HUES64 (cell line): ENCODE data around the gene SHISAL1.

Experiments
- H3K27ac ChIP-seq: 2 replicates; pipeline ENCODE4 v1.7.0; 2013; ENCODE audit warnings: low read depth, low read length, inconsistent platforms
- H3K27me3 ChIP-seq: 2 replicates; pipeline ENCODE4 v1.6.1; 2013; ENCODE audit warnings: mild to moderate bottlenecking, low read length; ENCODE audit not compliant: insufficient read depth
- H3K36me3 ChIP-seq: 2 replicates; pipeline ENCODE4 v1.6.1; 2013; ENCODE audit warnings: mild to moderate bottlenecking, low read length; ENCODE audit not compliant: insufficient read depth
- H3K4me1 ChIP-seq: 2 replicates; pipeline ENCODE4 v1.6.1; 2013; ENCODE audit warnings: mild to moderate bottlenecking, low read length, moderate library complexity; ENCODE audit not compliant: insufficient read depth
- H3K4me3 ChIP-seq: 2 replicates; pipeline ENCODE4 v1.5.1; 2013; ENCODE audit warnings: mild to moderate bottlenecking, low read length, moderate library complexity
- H3K9ac ChIP-seq: 2 replicates; pipeline ENCODE4 v1.6.1; 2013; ENCODE audit warnings: mild to moderate bottlenecking, low read depth, low read length
- H3K9me3 ChIP-seq: 2 replicates; pipeline ENCODE4 v1.6.1; 2013; ENCODE audit warnings: low read depth, low read length; ENCODE audit not compliant: insufficient read depth
- WGBS: fragments of 150-250, 120-280 bp; methylation state at CpG from one replicate; pipeline ENCODE4 v1.1.7; 2013; ENCODE audit warnings: missing lambda C conversion rate; 5-methylcytosine and 5-hydroxymethylcytosine counted together

Gene SHISAL1

GRCh38 chr22:44211256-44211945 lies 101.3 kb downstream of the SHISAL1 start:
- Histone ChIP-seq H3K9me3 (peaks cover 3% of the 10 kb centered on the region; the same call in 1 of the 2 replicates), H3K4me1 (no peaks in the 10 kb centered on the region), H3K27me3 (no peaks in the 10 kb centered on the region), H3K36me3 (no peaks in the 10 kb centered on the region), H3K9ac (no peak overlapping the region), H3K27ac (no peak overlapping the region), H3K4me3 (no peak overlapping the region)
- WGBS = 93% methylated on average over 6 of the region's 6 CpGs

GRCh38 chr22:44210722-44211121 lies 102.0 kb downstream of the SHISAL1 start:
- H3K4me3 ChIP-seq = no peak overlapping the region
- H3K9ac ChIP-seq = no peak overlapping the region
- H3K27ac ChIP-seq = no peak overlapping the region
- no peaks in the 10 kb centered on the region for H3K4me1 ChIP-seq
- 93% methylated on average over 2 of the region's 4 CpGs for WGBS
- H3K27me3 ChIP-seq = no peaks in the 10 kb centered on the region
- peaks cover 3% of the 10 kb centered on the region; the same call in 1 of the 2 replicates for H3K9me3 ChIP-seq
- no peaks in the 10 kb centered on the region for H3K36me3 ChIP-seq

- no peaks in the 10 kb centered on the region for H3K27me3 ChIP-seq
- H3K9me3 ChIP-seq = peaks cover 3% of the 10 kb centered on the region; the same call in 1 of the 2 replicates
- no peak overlapping the region for H3K27ac ChIP-seq
- no peaks in the 10 kb centered on the region for H3K4me1 ChIP-seq
- 95% methylated on average over 2 of the region's 3 CpGs for WGBS
- H3K9ac ChIP-seq = no peak overlapping the region
- no peak overlapping the region for H3K4me3 ChIP-seq
- no peaks in the 10 kb centered on the region for H3K36me3 ChIP-seq
Observed at GRCh38 chr22:44209343-44209742, 103.4 kb downstream of the SHISAL1 start.

- Histone ChIP-seq H3K9ac (no peak overlapping the region), H3K27ac (no peak overlapping the region), H3K9me3 (peaks cover 3% of the 10 kb centered on the region; the same call in 1 of the 2 replicates), H3K4me3 (no peak overlapping the region), H3K36me3 (no peaks in the 10 kb centered on the region), H3K4me1 (no peaks in the 10 kb centered on the region), H3K27me3 (no peaks in the 10 kb centered on the region)
- WGBS = 92% methylated on average over 3 of the region's 4 CpGs
Observed at GRCh38 chr22:44207981-44208317, 104.8 kb downstream of the SHISAL1 start.

GRCh38 chr22:44207173-44207980 lies 105.4 kb downstream of the SHISAL1 start:
- WGBS = 78% methylated on average over 15 of the region's 16 CpGs
- H3K27ac ChIP-seq = no peak overlapping the region
- no peaks in the 10 kb centered on the region for H3K27me3 ChIP-seq
- no peak overlapping the region for H3K9ac ChIP-seq
- no peaks in the 10 kb centered on the region for H3K4me1 ChIP-seq
- peaks cover 3% of the 10 kb centered on the region; the same call in 1 of the 2 replicates for H3K9me3 ChIP-seq
- H3K4me3 ChIP-seq = no peak overlapping the region
- no peaks in the 10 kb centered on the region for H3K36me3 ChIP-seq

- 91% methylated on average over 8 of the region's 8 CpGs for WGBS
- Histone ChIP-seq H3K27me3 (no peaks in the 10 kb centered on the region), H3K9me3 (peaks cover 3% of the 10 kb centered on the region; the same call in 1 of the 2 replicates)
Observed at GRCh38 chr22:44206696-44207095, 106.1 kb downstream of the SHISAL1 start.

GRCh38 chr22:44206330-44206645 lies 106.5 kb downstream of the SHISAL1 start:
- H3K4me1 ChIP-seq = no peaks in the 10 kb centered on the region
- no peaks in the 10 kb centered on the region for H3K36me3 ChIP-seq
- 90% methylated on average over 9 of the region's 9 CpGs for WGBS

More at GRCh38 chr22:44206696-44207095, 106.1 kb downstream of the SHISAL1 start:
- Histone ChIP-seq H3K36me3 (no peaks in the 10 kb centered on the region), H3K27ac (no peak overlapping the region), H3K4me3 (no peak overlapping the region), H3K9ac (no peak overlapping the region), H3K4me1 (no peaks in the 10 kb centered on the region)

GRCh38 chr22:44205516-44206329 lies 107.0 kb downstream of the SHISAL1 start:
- H3K9me3 ChIP-seq = peaks cover 3% of the 10 kb centered on the region; the same call in 1 of the 2 replicates
- H3K9ac ChIP-seq = no peak overlapping the region
- no peak overlapping the region for H3K27ac ChIP-seq
- WGBS = 95% methylated on average over 16 of the region's 16 CpGs
- no peaks in the 10 kb centered on the region for H3K36me3 ChIP-seq
- H3K27me3 ChIP-seq = no peaks in the 10 kb centered on the region
- no peak overlapping the region for H3K4me3 ChIP-seq
- H3K4me1 ChIP-seq = no peaks in the 10 kb centered on the region

More at GRCh38 chr22:44206330-44206645, 106.5 kb downstream of the SHISAL1 start:
- Histone ChIP-seq H3K27ac (no peak overlapping the region), H3K27me3 (no peaks in the 10 kb centered on the region), H3K4me3 (no peak overlapping the region), H3K9ac (no peak overlapping the region), H3K9me3 (peaks cover 3% of the 10 kb centered on the region; the same call in 1 of the 2 replicates)

- Histone ChIP-seq H3K4me3 (no peak overlapping the region), H3K9me3 (peaks cover under 1% of the 10 kb centered on the region; the same call in 1 of the 2 replicates), H3K27me3 (no peaks in the 10 kb centered on the region), H3K27ac (no peak overlapping the region), H3K4me1 (no peaks in the 10 kb centered on the region), H3K36me3 (no peaks in the 10 kb centered on the region), H3K9ac (no peak overlapping the region)
- 94% methylated on average over 16 of the region's 16 CpGs for WGBS
Observed at GRCh38 chr22:44204739-44205515, 107.8 kb downstream of the SHISAL1 start.

- Histone ChIP-seq H3K9me3 (no peaks in the 10 kb centered on the region), H3K9ac (no peak overlapping the region), H3K4me1 (no peaks in the 10 kb centered on the region), H3K27me3 (no peaks in the 10 kb centered on the region), H3K4me3 (no peak overlapping the region), H3K36me3 (no peaks in the 10 kb centered on the region), H3K27ac (no peak overlapping the region)
- WGBS = 89% methylated on average over 6 of the region's 6 CpGs
Observed at GRCh38 chr22:44203203-44203602, 109.5 kb downstream of the SHISAL1 start.
